GM23248 (cell line): ENCODE measurements around the gene RTP2.

ENCODE experiments used
- EZH2 ChIP-seq: fragments of 200-600 bp; sonication (generic); IDR thresholded peaks from 2 replicates; pipeline ENCODE4 v1.6.1; 2018; ENCODE audit warnings: antibody characterized with exemption, mild to moderate bottlenecking; ENCODE audit not compliant: insufficient read depth, poor library complexity, severe bottlenecking
- EZH2phosphoT487 ChIP-seq: fragments of 200-600 bp; sonication (generic); IDR thresholded peaks from 2 replicates; pipeline ENCODE4 v1.6.1; 2018; ENCODE audit warnings: antibody characterized with exemption, moderate library complexity, mild to moderate bottlenecking, low read depth; ENCODE audit not compliant: insufficient read depth

DNA sequence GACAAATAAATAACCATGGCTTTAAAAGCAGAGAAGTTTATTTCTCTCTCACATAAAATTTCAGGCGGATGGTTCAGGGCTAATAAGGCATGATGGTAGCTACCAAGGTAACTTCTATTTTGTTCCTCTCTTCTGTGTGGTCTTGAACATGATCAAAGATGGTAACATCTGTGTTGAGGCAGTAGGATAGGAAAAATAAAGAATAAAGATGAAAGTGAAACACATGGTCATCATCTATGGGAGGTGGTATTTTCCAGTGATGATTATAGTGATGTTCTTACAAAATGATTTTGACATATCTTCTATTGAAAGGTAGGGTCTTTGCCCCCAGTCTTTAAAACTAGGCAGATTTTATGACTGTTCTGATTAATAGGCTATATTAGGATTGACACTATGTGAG is 17.9 kb downstream of the RTP2 start:
- TF ChIP-seq EZH2 (no peak), EZH2phosphoT487 (no peak)
